22Rv1 (cell line): ENCODE results near the gene KRTAP10-9.

ENCODE experiments used
- ZFX ChIP-seq: fragments of 450-650 bp; IDR thresholded peaks from 2 replicates; pipeline ENCODE4 v1.6.1; 2017; ENCODE audit warnings: antibody characterized with exemption, borderline replicate concordance
- TF ChIP-seq, protein P1 (sequence below): fragments of 450-650 bp; IDR thresholded peaks from 2 replicates; pipeline ENCODE4 v1.5.1; 2017; ENCODE audit warnings: mild to moderate bottlenecking

DNA sequence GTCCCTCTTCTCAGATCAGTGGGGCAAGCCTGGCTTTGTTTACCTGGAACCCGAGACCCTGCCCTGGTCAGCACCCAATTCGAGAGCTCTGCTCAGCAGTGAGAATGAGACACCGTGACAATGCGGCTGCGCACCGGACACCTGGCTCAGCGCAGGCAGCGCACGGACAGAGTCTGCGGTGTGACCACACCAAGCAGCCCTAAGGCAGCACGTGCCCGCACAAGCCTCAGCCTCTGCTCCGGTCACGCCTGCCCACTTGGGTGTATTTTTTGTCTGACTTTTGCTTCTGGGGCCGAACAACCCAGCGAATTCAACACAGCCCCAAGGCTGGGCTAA, 10.3 kb upstream of the KRTAP10-9 start:
- TF ChIP-seq, protein P1, sequence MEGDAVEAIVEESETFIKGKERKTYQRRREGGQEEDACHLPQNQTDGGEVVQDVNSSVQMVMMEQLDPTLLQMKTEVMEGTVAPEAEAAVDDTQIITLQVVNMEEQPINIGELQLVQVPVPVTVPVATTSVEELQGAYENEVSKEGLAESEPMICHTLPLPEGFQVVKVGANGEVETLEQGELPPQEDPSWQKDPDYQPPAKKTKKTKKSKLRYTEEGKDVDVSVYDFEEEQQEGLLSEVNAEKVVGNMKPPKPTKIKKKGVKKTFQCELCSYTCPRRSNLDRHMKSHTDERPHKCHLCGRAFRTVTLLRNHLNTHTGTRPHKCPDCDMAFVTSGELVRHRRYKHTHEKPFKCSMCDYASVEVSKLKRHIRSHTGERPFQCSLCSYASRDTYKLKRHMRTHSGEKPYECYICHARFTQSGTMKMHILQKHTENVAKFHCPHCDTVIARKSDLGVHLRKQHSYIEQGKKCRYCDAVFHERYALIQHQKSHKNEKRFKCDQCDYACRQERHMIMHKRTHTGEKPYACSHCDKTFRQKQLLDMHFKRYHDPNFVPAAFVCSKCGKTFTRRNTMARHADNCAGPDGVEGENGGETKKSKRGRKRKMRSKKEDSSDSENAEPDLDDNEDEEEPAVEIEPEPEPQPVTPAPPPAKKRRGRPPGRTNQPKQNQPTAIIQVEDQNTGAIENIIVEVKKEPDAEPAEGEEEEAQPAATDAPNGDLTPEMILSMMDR = no peak
- TF ChIP-seq ZFX = no peak
